HG02571 (cell line): ENCODE data around the gene CCDC178.
"Not testable (repeated sequence)": the region's sequence is repeated elsewhere in the genome, so short reads cannot be mapped to it uniquely, and the experiment has no call there.

Experiments used
- ATAC-seq: cut with Tn5 transposase; IDR thresholded peaks from one replicate; pipeline ENCODE4 v1.9.1; 2021; ENCODE audit warnings: mild to moderate bottlenecking, moderate library complexity; ENCODE audit not compliant: unreplicated experiment

CCDC178 gene

DNA sequence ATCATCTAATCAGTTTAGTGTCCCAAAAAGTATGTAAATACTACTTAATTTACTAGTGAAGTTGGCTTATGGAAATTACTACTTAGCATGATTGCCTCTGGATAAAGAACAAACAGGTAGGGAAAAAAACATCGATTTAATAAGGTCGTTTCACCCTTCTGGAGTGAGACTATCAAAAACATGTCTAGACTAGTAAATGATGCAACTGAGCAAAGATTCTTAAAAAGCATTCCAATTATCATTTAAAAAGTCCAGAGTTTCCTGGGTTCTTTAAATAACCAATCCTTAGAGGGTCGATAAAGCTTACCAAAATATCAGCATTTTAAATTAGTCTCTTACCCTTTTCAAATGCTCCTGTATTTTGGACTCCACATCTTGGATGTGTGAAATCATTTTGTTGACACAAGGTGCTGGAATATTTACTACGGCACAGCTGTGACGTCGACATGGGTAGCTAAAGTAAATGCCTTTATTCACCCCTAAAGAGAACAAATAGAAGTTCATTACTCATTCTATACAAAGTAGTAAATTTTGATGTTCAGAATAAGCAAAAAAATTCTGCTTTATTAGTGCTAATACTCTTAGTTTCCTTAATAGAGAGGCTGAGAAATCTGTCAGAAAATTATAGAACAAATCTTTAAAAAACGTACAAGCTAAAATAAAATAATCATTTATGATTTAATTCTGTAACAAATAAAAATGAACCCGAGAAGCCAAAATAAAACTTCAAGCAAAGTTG lies 70.6 kb downstream of the CCDC178 start:
- no peak for ATAC-seq

DNA sequence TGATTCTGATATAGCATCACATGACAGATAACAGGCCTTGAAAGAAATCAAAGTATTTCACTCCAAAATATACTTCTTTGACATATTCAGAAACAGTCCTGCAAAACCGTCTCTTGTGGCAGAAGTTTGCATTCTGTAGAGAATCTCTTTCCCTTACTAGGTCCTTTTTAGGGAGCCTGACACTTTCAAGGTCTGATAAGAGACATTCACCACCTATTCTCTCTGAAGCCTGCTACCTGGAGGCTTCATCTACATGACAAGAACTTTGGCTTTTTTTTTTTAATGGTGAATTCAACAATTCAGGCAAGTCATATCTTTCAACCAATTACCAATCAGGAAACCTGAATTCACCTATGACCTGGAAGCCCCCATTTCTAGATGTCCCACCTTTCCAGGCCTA lies 83.8 kb downstream of the CCDC178 start:
- ATAC-seq, result no peak

DNA sequence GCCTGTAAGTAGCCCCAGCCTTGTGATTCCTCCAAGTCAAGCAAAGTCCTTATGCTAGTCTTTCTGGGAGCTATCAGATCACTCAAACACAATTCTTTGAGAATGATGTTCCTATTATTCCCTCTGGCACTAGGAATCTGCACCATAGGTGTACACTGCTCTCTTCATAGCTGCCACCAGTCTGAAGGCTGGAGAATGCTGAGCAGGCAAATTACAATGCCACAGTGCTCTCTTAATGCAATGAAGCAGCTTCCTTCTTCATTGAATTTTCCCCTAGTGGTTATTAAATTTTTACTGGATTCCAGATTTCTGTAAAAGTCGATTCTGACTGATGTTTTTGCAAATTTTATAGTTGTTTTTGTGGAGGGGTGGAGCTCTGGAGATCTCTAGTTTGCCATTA lies 84.8 kb downstream of the CCDC178 start:
- ATAC-seq, result no peak

DNA sequence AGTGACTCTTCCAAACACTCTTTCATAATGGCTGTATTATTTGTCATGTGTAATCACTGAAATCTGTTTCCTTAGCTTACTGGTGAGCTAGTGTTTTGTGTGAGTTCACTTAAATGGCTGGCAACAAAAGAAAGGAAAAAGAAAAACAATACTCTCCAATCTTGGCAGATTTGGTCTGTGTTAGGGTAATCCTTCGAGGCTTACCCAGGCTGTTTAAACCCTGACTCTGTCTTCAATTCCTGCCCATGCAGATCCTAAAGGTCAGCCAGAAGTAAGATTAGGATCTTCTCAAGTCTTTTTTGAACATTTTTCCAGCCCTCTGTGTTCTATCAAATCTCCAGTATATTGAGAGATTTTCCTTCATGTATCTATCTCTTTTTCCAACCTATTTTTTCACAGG lies 85.3 kb downstream of the CCDC178 start:
- ATAC-seq, result no peak

DNA sequence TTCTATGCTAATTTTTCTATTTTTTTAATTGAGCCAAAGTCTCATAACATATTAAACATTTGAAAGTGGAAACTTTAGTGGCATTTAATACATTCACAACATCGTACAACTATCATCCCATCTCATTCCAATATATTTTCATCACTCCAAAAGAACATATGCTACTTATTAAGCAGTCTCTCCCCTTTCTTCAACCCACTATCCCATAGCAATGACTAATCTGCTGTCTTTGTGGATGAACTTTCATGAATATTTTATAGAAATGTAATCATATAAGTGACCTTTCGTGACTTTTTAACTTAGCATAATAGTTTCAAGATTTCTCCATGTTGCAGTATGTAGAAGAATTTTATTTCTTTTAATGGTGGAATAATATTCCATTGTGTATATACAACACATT lies 90.3 kb downstream of the CCDC178 start:
- ATAC-seq, result no peak

DNA sequence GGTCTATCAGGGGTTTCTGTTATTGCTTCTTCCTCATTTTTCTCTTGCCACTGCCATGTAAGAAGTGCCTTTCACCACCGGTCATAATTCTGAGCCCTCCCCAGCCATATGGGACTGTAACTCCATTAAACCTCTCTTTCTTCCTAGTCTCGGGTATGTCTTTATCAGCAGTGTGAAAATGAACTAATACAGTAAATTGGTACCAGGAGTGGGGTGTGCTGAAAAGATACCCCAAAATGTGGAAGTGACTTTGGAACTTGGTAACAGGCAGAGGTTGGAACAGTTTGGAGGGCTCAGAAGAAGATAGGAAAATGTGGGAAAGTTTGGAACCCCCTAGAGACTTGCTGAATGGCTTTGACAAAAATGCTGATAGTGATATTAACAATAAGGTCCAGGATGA lies 100.8 kb downstream of the CCDC178 start:
- not testable (repeated sequence) for ATAC-seq

DNA sequence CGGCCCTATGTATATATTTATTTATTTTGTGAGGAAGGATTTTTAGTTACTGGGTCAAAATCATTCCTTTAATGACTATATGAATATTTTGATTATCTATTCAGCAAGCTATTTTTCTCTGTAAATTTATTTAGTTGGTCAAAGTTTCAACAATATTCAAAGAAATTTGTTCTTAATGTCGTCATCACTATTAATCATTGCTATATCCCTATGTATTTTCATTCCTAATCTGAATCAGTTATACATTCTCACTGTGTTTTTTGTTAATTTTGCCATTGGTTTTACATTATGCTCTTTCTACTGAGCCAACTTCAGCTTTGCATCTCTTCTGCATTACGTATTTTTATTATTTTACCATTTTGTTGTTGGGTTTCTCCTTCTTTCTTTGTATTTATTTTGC lies 105.7 kb downstream of the CCDC178 start:
- ATAC-seq, result no peak

DNA sequence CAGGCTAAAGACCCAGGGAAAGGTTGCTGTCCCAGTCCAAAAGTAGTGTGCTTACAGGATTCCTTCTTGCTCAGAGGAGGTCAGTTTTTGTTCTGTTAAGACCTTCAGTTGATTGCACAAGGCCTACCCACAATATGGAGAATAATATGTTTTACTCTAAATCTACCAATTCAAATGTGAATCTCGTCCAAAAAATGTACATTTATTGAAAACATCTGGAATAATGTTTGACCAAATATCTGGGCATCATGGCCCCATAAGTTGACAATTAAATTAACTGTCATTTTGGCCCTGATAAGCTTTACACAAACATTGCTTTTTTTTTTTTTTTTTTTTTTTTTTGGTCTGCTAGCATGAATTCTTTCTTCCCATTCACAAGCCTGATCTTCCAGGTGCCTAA lies 109.8 kb downstream of the CCDC178 start:
- no peak for ATAC-seq

DNA sequence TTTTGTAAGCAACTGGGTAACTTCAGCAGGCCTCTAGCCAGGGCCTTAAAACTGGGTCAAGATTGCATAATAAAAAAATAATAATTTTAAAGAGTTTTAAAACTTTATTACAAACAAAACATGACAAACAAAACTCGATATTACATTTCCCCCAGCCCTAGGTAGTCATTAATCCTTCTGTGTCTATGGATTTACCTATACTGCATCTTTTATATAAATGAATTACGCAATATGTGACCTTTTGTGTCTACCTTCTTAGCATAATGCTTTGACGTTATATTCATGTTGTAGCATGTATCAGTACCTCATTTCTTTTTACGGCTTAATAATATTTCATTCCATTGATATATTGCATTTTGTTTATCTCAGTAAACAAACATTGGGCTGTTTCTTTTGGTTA lies 113.5 kb downstream of the CCDC178 start:
- no peak for ATAC-seq

DNA sequence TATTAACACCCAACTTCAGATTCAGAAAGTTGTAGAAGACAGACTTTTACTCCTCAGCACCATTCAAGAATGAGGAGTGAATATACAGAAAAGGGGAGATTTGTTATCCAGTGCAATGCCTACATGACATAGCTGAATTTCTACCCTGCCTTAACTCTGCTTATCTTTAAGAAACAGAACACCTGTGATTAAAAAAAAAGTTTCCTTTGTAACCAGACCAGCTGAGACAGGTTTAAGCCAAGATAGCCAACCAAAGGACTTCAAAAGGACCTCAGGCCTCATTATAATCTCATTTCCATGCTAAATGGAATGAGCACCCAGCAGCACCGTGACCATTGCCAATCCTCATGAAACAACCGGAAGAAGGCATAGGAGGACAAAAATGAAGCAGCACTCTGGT lies 122.9 kb downstream of the CCDC178 start:
- ATAC-seq, result no peak

DNA sequence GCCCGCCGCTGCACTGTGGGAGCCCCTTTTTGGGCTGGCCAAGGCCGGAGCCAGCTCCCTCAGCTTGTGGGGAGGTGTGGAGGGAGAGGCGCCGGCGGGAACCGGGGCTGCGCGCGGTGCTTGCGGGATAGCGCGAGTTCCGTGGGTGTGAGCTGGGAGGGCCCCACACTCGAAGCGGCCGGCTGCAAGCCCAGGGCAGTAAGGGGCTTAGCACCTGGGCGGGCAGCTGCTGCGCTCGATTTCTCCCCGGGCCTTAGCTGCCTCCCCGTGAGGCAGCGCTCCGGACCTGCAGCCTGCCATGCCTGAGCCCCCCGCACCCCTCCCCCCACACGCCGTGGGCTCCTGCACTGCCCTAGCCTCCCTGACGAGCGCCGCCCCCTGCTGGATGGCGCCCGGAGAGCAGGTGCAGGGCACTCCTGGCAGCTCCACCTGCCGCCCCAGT lies 124.4 kb downstream of the CCDC178 start:
- no peak for ATAC-seq

DNA sequence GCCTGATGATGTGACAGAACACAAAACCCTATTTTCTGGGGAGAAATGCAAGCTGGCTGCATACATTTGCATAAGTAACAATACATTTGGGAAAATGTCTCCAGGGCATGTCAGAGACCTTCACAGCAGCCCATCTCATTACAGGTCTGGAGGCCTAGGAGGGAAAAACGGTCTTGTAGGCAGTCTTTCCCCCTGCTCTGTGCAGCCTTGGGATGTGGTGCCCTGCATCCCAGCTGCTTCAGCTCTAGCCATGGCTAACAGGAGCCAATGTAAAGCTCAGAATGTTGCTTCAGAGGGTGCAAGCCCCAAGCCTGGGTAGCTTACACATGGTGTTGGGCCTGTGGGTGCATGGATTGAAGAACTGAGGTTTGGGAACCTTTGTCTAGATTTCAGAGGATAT lies 133.0 kb downstream of the CCDC178 start:
- no peak for ATAC-seq

DNA sequence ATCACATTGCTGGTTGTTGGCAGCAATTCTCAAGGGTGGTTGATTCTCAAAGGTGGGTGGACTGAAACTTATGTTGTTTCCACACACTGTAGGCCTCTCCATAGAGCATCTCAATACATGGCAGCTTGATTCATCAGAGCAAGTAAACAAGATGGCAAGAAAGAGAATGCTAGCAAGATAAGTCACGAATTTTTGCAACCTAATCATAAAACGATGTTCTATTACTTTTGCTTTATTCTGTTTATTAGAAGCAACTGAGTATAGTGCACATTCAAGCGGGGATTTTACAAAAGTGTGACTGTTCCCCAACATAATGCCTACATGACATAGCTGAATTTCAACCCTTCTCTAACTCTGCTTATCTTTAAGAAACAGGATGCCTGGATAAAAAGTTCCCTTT lies 136.2 kb downstream of the CCDC178 start:
- ATAC-seq, result no peak

DNA sequence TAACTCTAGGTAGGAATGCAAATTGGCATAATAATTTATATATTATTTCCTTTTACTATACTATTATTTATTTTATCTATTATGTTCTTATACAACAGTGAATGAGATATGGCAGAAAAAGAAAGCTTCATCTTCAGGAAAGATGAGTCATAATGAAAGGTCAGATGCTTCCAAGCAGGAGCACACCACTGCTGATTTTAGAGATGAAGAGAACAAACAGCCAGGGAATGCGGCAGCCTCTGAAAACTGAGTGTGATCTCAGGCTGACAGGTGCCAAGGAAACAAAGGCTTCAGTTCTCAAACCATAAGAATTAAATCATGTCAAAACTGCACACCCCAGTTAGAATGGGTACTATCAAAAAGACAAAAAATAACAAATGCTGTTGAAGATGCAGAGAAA lies 149.0 kb downstream of the CCDC178 start:
- no peak for ATAC-seq

DNA sequence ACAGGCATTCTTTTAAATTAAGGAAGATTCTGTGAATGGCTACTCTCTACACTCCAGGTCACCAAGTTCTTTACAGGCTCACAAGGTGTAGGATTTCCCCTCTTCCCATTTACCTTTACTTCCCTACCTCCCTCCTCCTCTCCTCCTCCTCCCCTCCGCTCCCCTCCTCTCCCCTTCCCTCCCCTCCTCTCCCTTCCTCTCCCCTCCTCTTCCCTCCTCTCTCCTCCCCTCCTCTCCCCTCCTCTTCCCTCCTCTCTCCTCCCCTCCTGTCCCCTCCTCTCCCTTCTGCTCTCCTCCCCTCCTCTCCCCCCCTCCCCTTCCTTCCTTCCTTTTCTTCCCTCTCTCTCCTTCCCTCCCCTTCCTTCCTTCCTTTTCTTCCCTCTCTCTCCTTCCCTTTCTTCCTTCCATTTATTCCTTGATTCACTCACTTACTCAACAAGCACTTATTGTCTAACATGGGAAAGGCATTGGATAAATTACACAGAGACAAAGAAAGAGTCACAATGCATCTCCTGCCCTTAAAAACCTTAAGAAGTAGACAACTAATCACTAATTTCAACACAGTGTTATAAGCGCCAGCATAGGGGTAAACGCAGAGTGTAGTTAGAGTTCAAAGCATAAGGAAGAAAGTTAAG lies 152.3 kb downstream of the CCDC178 start:
- ATAC-seq, result no peak

DNA sequence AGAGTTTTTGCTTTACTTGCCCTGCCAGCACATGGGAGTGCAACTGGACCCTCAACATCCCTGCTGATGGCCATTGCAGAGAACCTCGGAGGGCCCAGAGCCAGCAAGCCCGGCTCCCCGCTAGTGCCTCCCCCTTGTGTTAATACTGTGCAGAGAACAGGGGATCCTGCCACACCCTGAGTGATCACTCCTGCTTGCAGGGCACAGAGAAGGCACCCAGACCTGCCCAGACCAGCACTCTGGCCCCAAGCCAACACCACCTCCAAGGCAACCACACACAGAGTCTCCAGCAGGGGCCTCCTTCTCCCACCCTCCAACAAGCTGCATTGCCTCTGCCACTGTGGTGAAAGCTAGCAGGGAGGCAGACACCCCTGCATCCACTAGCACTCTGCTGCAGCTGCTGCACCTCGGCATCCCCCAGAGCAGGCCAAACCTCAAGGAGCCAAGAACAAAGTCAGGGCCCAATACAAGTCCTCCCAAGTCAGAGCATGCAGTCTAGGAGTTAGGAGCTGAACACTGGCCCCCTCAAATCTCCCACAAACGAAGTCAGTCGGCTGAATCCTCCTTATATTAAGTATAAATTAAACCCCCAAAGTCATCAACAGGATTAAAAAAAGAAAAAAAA lies 157.7 kb downstream of the CCDC178 start:
- no peak for ATAC-seq

DNA sequence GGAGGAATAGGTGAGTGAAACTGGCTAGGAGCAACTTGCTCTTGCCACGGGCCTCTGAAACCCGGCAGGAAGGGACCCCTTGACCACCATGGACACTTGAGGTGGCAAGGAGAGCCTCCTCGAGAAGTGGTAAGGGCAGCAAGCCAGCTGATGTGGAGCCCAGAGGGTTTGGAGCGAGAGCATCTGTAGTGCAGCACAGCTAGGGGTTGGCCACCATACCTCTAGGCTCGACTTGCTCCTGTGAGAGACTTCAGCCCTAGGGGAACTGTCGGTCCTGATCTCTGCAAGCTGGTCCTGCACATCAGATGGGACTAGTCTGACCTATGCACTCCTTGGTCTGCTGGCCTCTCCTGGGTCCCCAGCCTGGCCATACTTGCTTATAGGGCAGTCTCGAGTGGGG lies 158.4 kb downstream of the CCDC178 start:
- no peak for ATAC-seq

DNA sequence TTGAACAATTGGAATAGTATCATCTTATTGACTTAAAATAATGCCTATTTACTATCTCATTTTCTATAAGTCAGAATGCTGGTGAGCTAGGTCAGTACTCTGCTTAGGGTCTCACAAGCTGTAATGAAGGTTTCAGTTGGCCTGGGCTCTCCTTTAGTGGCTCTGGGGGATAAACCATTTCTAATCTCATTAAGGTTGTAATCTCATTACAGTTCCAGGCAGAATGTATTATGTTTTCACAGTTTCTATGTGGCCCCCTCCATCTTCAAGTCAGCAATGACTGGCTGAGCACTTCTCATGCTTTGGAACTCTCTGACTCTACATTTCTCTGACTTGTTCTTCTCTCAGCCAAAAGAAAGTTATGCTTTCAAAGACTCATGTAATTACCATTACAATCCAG lies 163.1 kb downstream of the CCDC178 start:
- ATAC-seq, result no peak

DNA sequence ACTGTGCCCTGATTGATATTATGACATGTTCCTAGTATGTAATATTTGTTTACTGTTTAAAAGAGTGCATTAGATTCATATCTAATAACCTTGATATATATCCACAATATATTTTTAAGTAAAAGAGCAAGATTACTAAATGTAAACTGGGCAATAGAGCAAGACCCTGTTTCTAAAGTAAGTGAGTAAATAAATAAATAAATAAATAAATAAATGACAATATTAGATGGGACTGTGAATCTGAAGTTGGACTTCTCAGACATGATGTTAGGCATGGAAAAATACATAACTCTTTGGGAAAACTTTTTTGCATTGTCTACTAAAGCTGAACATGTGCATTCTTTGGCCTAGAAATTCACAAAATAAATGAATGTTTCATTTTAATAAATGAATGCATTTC lies 164.7 kb downstream of the CCDC178 start:
- no peak for ATAC-seq

DNA sequence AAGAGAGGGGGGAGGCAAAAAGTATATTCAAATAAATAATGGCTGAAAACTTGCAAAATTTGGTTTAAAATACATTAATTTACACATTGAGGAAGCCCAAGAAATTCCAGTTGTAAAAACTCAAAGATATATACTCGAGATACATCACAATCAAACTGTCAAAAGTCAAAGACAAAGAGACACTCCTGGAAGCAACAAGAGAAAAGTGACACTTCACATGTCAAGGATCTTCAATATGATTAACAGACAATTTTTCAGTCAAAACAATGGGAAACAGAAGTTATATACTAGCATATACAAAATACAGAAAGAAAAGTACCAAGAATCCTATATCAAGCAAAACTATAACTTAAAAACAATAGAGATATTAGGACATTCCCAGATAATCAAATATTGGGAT lies 170.2 kb downstream of the CCDC178 start:
- ATAC-seq, result no peak

DNA sequence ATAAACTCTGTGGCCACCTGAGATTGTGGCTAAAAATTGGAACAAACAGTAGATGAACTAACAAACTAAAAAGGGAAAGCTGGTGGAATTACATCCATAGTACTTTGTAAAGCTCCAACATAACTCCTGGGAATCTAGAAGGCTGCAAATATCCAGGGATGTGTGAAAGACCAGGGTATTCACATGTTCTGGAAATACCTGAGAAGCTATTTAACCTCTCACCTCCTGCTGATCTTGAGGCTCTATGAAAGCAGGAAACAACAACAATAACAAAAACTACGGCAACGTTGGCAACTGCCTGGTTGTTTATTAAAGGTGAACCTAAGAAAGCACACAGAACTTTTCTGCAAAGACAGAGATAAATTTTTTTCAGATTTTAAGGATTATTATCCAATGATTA lies 171.3 kb downstream of the CCDC178 start:
- ATAC-seq, result no peak

DNA sequence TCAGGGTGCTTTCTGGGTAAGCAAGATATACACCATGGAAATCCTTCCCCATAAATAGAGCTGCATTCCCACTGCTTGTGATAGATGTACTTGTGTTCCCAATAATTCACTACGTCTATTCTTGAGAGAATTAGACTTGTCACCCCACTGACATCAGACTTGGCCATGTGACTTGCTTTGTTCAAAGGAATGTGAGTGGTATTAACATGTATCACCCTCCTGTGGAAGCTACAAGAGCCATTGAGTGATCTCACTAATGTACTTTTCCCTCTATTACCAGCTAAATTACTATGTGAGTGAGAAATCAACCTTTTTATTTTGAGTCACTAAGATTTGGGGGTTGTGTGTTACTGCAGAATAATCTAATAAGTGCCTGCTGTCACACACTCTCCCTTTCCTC lies 176.0 kb downstream of the CCDC178 start:
- ATAC-seq, result no peak
